ENCODE results near the gene DNM2. TPM values are rescaled to one million over a fixed set of nuclear protein-coding genes. Genes with fewer than 3 reads are reported as not detected.
A peak's percentile ranks its signal among the peaks of the same experiment; 100 is the strongest.

DNM2 gene
- total RNA-seq, 8 experiments from 2014 or later = 23.2 to 128 (median 45.4) TPM

GRCh38 chr19:10766049-10766623, 48.3 kb downstream of the DNM2 start:
- H3K4me1 ChIP-seq (replicated peaks in 1 of 2) = no peaks in the 10 kb centered on the region
- 80 to 100% (median 98%) methylated on average over 1 to 6 of the region's 9 CpGs; no CpG with 5 or more reads in 5 of the 10 experiments for WGBS, 10 experiments
- no peak overlapping the region for H3K27ac ChIP-seq
- no peak for ATAC-seq (replicated peaks in 6 of 8)
- in situ Hi-C loops (cut with MboI; ENCODE audit: low pct_unique_long_range_greater_than_20kb in 2 of 9, low sequenced_read_pairs in 9 of 9, unreplicated experiment in 9 of 9) = no loop called here
- H3K4me3 ChIP-seq = no peak overlapping the region

GRCh38 chr19:10766671-10767201, 48.9 kb downstream of the DNM2 start:
- in situ Hi-C loops (cut with MboI; ENCODE audit: low pct_unique_long_range_greater_than_20kb in 2 of 9, low sequenced_read_pairs in 9 of 9, unreplicated experiment in 9 of 9) = no loop called here
- H3K27ac ChIP-seq = no peak overlapping the region
- 83 to 100% (median 94%) methylated on average over 1 to 5 of the region's 10 CpGs; no CpG with 5 or more reads in 6 of the 10 experiments for WGBS, 10 experiments

GRCh38 chr19:10767726-10768125, 49.8 kb downstream of the DNM2 start:
- in situ Hi-C loops (cut with MboI; ENCODE audit: low pct_unique_long_range_greater_than_20kb in 2 of 9, low sequenced_read_pairs in 9 of 9, unreplicated experiment in 9 of 9) = no loop called here

More at GRCh38 chr19:10766671-10767201, 48.9 kb downstream of the DNM2 start:
- peak in 3 of 8 experiments; percentile 56 to 88 (median 69) for ATAC-seq (replicated peaks in 6 of 8)
- Histone ChIP-seq H3K4me1 (replicated peaks in 1 of 2) (no peaks in the 10 kb centered on the region), H3K4me3 (no peak overlapping the region)

GRCh38 chr19:10768369-10768768, 50.5 kb downstream of the DNM2 start:
- in situ Hi-C loops (cut with MboI; ENCODE audit: low pct_unique_long_range_greater_than_20kb in 2 of 9, low sequenced_read_pairs in 9 of 9, unreplicated experiment in 9 of 9) = no loop called here
- 89 to 100% (median 92%) methylated on average over 1 to 5 of the region's 11 CpGs; no CpG with 5 or more reads in 4 of the 10 experiments for WGBS, 10 experiments
- Histone ChIP-seq H3K4me1 (replicated peaks in 1 of 2) (no peaks in the 10 kb centered on the region), H3K4me3 (no peak overlapping the region), H3K27ac (no peak overlapping the region)
- no peak for ATAC-seq (replicated peaks in 6 of 8)

More at GRCh38 chr19:10767726-10768125, 49.8 kb downstream of the DNM2 start:
- no peak for ATAC-seq (replicated peaks in 6 of 8)
- Histone ChIP-seq H3K27ac (no peak overlapping the region), H3K4me3 (no peak overlapping the region), H3K4me1 (replicated peaks in 1 of 2) (no peaks in the 10 kb centered on the region)
- WGBS, 10 experiments = 60 to 100% (median 90%) methylated on average over 1 to 8 of the region's 10 CpGs; no CpG with 5 or more reads in 3 of the 10 experiments

GRCh38 chr19:10768936-10769335, 51.1 kb downstream of the DNM2 start:
- Histone ChIP-seq H3K4me1 (replicated peaks in 1 of 2) (no peaks in the 10 kb centered on the region), H3K27ac (no peak overlapping the region), H3K4me3 (no peak overlapping the region)
- 80 to 100% (median 100%) methylated on average over 1 to 2 of the region's 6 CpGs; no CpG with 5 or more reads in 7 of the 10 experiments for WGBS, 10 experiments
- in situ Hi-C loops (cut with MboI; ENCODE audit: low pct_unique_long_range_greater_than_20kb in 2 of 9, low sequenced_read_pairs in 9 of 9, unreplicated experiment in 9 of 9) = no loop called here
- ATAC-seq (replicated peaks in 6 of 8) = no peak

- in situ Hi-C loops (cut with MboI; ENCODE audit: low pct_unique_long_range_greater_than_20kb in 2 of 9, low sequenced_read_pairs in 9 of 9, unreplicated experiment in 9 of 9) = no loop called here
- WGBS, 10 experiments = 56 to 100% (median 77%) methylated on average over 1 to 15 of the region's 21 CpGs; no CpG with 5 or more reads in 1 of the 10 experiments
Observed at GRCh38 chr19:10769533-10770491, 51.9 kb downstream of the DNM2 start.

GRCh38 chr19:10773969-10774368, 56.1 kb downstream of the DNM2 start:
- no peak overlapping the region for H3K27ac ChIP-seq
- no peaks in the 10 kb centered on the region for H3K4me1 ChIP-seq (replicated peaks in 1 of 2)
- in situ Hi-C loops (cut with MboI; ENCODE audit: low pct_unique_long_range_greater_than_20kb in 2 of 9, low sequenced_read_pairs in 9 of 9, unreplicated experiment in 9 of 9) = no loop called here
- WGBS, 10 experiments = 87 to 100% (median 95%) methylated on average over 1 to 3 of the region's 3 CpGs; no CpG with 5 or more reads in 3 of the 10 experiments
- ATAC-seq (replicated peaks in 6 of 8) = no peak
- H3K4me3 ChIP-seq = no peak overlapping the region

More at GRCh38 chr19:10769533-10770491, 51.9 kb downstream of the DNM2 start:
- Histone ChIP-seq H3K4me3 (no peak overlapping the region), H3K4me1 (replicated peaks in 1 of 2) (no peaks in the 10 kb centered on the region), H3K27ac (no peak overlapping the region)
- peak in 7 of 8 experiments; percentile 24 to 70 (median 59) for ATAC-seq (replicated peaks in 6 of 8)

- no peaks in the 10 kb centered on the region for H3K4me1 ChIP-seq (replicated peaks in 1 of 2)
- 88 to 100% (median 100%) methylated on average over 1 to 3 of the region's 6 CpGs; no CpG with 5 or more reads in 2 of the 10 experiments for WGBS, 10 experiments
- no peak overlapping the region for H3K27ac ChIP-seq
- ATAC-seq (replicated peaks in 6 of 8) = no peak
- no peak overlapping the region for H3K4me3 ChIP-seq
- in situ Hi-C loops (cut with MboI; ENCODE audit: low pct_unique_long_range_greater_than_20kb in 2 of 9, low sequenced_read_pairs in 9 of 9, unreplicated experiment in 9 of 9) = no loop called here
Observed at GRCh38 chr19:10774893-10775292, 57.0 kb downstream of the DNM2 start.

GRCh38 chr19:10776900-10777650, 59.2 kb downstream of the DNM2 start:
- in situ Hi-C loops (cut with MboI; ENCODE audit: low pct_unique_long_range_greater_than_20kb in 2 of 9, low sequenced_read_pairs in 9 of 9, unreplicated experiment in 9 of 9) = no loop called here
- Histone ChIP-seq H3K4me1 (replicated peaks in 1 of 2) (no peaks in the 10 kb centered on the region), H3K27ac (no peak overlapping the region), H3K4me3 (no peak overlapping the region)
- 73 to 100% (median 85%) methylated on average over 1 to 8 of the region's 14 CpGs for WGBS, 10 experiments
- ATAC-seq (replicated peaks in 6 of 8) = no peak

GRCh38 chr19:10780368-10780767, 62.5 kb downstream of the DNM2 start:
- Histone ChIP-seq H3K4me3 (no peak overlapping the region), H3K4me1 (replicated peaks in 1 of 2) (no peaks in the 10 kb centered on the region), H3K27ac (no peak overlapping the region)
- peak in 2 of 8 experiments; percentile 88 to 97 for ATAC-seq (replicated peaks in 6 of 8)
- WGBS, 10 experiments = 72 to 100% methylated on average over 2 to 3 of the region's 6 CpGs; no CpG with 5 or more reads in 8 of the 10 experiments
- in situ Hi-C loops (cut with MboI; ENCODE audit: low pct_unique_long_range_greater_than_20kb in 2 of 9, low sequenced_read_pairs in 9 of 9, unreplicated experiment in 9 of 9) = no loop called here

GRCh38 chr19:10782795-10783194, 64.9 kb downstream of the DNM2 start:
- Histone ChIP-seq H3K27ac (no peak overlapping the region), H3K4me3 (no peak overlapping the region), H3K4me1 (replicated peaks in 1 of 2) (no peaks in the 10 kb centered on the region)
- in situ Hi-C loops (cut with MboI; ENCODE audit: low pct_unique_long_range_greater_than_20kb in 2 of 9, low sequenced_read_pairs in 9 of 9, unreplicated experiment in 9 of 9) = no loop called here
- 96 to 100% (median 98%) methylated on average over 1 to 10 of the region's 13 CpGs; no CpG with 5 or more reads in 5 of the 10 experiments for WGBS, 10 experiments
- ATAC-seq (replicated peaks in 6 of 8) = no peak

GRCh38 chr19:10784257-10784656, 66.4 kb downstream of the DNM2 start:
- no peak for ATAC-seq (replicated peaks in 6 of 8)
- no peak overlapping the region for H3K27ac ChIP-seq
- H3K4me1 ChIP-seq (replicated peaks in 1 of 2) = no peaks in the 10 kb centered on the region
- WGBS, 10 experiments = 80 to 100% (median 100%) methylated on average over 1 to 5 of the region's 10 CpGs; no CpG with 5 or more reads in 5 of the 10 experiments
- no peak overlapping the region for H3K4me3 ChIP-seq
- in situ Hi-C loops (cut with MboI; ENCODE audit: low pct_unique_long_range_greater_than_20kb in 2 of 9, low sequenced_read_pairs in 9 of 9, unreplicated experiment in 9 of 9) = no loop called here

Data from motor neuron (in vitro differentiated cells).